Urothelium cell line (cell line): ENCODE measurements around the gene FNIP2.
"Not testable (repeated sequence)": the region's sequence is repeated elsewhere in the genome, so short reads cannot be mapped to it uniquely, and the experiment has no call there.

Experiments used
- DNase-seq: peaks from one replicate; pipeline ENCODE4 v3.0.0; 2011; ENCODE audit warnings: low spot score, mixed read lengths
- FAIRE-seq: peaks from 2 replicates; lab custom pipeline; 2011; peaks lifted over from hg19 to GRCh38; lab: Jason Lieb, UNC

FNIP2 gene

DNA sequence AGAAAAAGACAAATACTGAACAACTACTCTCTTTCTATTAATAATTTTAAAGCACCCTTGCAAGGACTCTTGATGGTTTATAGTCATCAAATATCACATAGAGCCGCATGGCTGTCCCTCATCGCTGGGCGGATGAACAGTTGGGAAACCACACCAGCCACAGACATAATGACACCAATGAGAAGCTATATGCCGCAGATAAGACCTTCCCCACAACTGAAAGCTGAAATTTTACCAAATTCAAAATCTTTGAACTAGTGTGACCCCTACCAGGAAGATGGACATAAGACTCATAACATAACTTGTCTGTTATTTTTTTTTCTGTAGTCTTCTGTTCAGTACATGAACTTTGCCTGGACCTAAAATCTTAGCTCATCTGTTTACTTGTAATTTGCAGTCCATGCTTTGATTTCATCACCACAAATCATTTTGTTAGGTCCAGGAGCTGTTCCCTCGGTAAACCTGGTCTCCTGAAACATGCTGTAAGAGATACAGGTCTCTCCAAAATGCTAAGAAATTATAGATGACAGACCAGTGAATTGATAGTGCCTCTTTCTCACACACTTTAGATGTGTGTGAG lies 176.8 kb downstream of the FNIP2 start:
- DNase-seq (no peak), FAIRE-seq (no peak)

DNA sequence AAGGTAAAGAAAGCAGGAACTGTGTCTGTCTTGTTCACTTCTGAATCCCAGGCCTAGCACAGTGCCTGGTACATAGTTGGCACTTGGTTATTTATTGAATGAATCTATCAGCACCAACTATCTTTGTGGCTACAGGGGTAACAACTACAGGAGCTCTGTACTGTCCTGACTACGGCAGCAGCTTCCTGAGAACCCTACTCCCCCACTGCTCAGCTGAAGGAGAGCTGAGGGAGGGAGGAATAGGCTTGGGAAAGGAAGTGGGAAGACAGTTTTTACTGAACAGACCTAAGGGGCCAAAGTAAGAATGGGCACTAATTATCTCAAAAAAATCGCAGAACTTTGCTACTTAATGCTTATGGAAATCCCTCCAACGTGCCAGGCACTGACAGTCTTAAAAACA lies 178.0 kb downstream of the FNIP2 start:
- no peak for FAIRE-seq
- no peak for DNase-seq

DNA sequence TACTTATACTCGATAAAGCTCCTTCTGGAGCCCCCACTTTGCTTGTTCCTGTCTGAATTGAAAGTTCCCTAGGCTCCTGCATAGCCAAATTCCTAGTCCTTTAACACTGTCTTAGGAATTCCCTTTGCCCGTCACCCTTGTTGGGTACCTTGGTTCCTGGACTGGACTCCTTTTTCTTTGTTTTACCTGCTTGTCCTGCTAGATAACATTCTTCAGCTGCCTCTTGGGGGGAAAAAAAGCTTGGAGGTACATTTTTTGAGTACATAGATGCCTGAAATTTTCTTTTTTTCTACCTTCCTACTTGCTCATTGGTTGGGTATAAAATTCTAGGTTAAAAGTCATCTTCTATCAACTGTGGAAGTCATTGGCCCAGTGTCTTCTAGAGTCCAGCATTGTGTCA lies 179.2 kb downstream of the FNIP2 start:
- no peak for DNase-seq
- no peak for FAIRE-seq

GRCh38 chr4:158949099-158949498 lies 180.3 kb downstream of the FNIP2 start:
- DNase-seq (no peak), FAIRE-seq (no peak)

GRCh38 chr4:158952221-158952774 lies 183.5 kb downstream of the FNIP2 start:
- DNase-seq, FAIRE-seq: not testable (repeated sequence)

DNA sequence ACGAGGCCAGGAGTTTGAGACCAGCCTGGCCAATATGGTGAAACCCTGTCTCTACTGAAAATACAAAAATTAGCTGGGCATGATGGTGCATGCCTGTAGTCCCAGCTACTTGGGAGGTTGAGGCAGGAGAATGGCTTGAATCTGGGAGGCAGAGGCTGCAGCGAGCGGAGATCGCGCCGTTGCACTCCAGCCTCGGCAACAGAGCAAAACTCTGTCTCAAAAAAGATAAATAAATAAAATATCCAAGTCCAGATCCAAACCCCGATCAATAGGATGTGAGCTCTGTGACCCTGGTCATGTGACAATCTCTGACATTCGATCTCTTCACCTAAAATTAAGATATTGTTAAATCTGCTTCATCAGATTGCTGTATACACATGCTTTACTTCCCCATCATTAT lies 187.5 kb downstream of the FNIP2 start:
- not testable (repeated sequence) for FAIRE-seq, DNase-seq

- DNase-seq, FAIRE-seq: not testable (repeated sequence)
Measured at GRCh38 chr4:158956918-158957317, 188.1 kb downstream of the FNIP2 start.
